ENCODE results near the gene CDK11A.
"Not testable (repeated sequence)": the region's sequence is repeated elsewhere in the genome, so short reads cannot be mapped to it uniquely, and the experiment has no call there.

DNA sequence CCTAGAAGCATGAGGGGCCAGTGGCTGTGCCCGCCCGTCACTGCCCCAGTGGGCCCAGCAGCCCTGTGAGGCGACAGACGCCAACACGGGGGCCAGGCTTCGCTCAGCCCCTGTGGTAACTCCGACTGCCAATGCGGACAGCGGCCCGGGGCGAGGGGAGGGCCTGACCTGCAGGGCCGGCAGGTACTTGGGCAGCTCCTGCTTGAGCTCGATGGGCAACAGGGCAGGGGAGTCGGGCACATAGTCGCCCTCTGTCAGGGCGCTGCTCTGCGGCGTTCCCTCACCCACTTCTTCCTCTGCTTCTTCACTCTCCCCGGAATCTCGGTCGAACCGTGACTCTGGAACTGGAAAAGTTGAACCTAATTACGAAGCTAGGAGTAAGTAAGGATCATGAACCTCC, 16.9 kb downstream of the CDK11A start:
- TF ChIP-seq, protein P1, sequence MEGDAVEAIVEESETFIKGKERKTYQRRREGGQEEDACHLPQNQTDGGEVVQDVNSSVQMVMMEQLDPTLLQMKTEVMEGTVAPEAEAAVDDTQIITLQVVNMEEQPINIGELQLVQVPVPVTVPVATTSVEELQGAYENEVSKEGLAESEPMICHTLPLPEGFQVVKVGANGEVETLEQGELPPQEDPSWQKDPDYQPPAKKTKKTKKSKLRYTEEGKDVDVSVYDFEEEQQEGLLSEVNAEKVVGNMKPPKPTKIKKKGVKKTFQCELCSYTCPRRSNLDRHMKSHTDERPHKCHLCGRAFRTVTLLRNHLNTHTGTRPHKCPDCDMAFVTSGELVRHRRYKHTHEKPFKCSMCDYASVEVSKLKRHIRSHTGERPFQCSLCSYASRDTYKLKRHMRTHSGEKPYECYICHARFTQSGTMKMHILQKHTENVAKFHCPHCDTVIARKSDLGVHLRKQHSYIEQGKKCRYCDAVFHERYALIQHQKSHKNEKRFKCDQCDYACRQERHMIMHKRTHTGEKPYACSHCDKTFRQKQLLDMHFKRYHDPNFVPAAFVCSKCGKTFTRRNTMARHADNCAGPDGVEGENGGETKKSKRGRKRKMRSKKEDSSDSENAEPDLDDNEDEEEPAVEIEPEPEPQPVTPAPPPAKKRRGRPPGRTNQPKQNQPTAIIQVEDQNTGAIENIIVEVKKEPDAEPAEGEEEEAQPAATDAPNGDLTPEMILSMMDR (IDR thresholded peaks at IDR 0.05; ENCODE audit: extremely low read depth in 1 of 2, insufficient read depth in 1 of 2, low read depth in 1 of 2, low read length in 2 of 2) = not testable (repeated sequence)
- not testable (repeated sequence) for TF ChIP-seq POLR2A (IDR thresholded peaks at IDR 0.05; ENCODE audit: low read depth, low read length); POLR2AphosphoS5 (IDR thresholded peaks at IDR 0.05; ENCODE audit: insufficient read depth, low read depth, low read length); JUN (IDR thresholded peaks at IDR 0.05; ENCODE audit: borderline replicate concordance, insufficient read depth, insufficient read length, low read depth)

Data from endothelial cell of umbilical vein (primary cell).